Stimulated activated CD4-positive, alpha-beta T cell treated with anti-CD3 and anti-CD28 coated beads, Interleukin-2, amount 100 ng/mL, for 4 hours (primary cell): ENCODE data around the gene TEKT1.
A peak's percentile ranks its signal among the peaks of the same experiment; 100 is the strongest.
"Not testable (repeated sequence)": the region's sequence is repeated elsewhere in the genome, so short reads cannot be mapped to it uniquely, and the experiment has no call there.

Experiments
- DNase-seq: peaks from one replicate; pipeline ENCODE4 v3.0.0-alpha.2; 2020; ENCODE audit warnings: low read depth

Gene TEKT1

GRCh38 chr17:6831661-6832263 is at the start of gene TEKT1:
Gene TEKT1 (minus strand): TSS chr17:6831729. CDS start chr17:6830376, 1,353 bp downstream.
- peak; percentile 49 for DNase-seq

GRCh38 chr17:6879221-6879975 is 47.9 kb upstream of the TEKT1 start:
- not testable (repeated sequence) for DNase-seq

- not testable (repeated sequence) for DNase-seq
Measured at GRCh38 chr17:6875276-6875675, 43.7 kb upstream of the TEKT1 start.

- DNase-seq, result no peak
Measured at GRCh38 chr17:6872936-6873335, 41.4 kb upstream of the TEKT1 start.

- DNase-seq, result no peak
Measured at GRCh38 chr17:6870841-6871240, 39.3 kb upstream of the TEKT1 start.

GRCh38 chr17:6868582-6868981 is 37.1 kb upstream of the TEKT1 start:
- no peak for DNase-seq

- no peak for DNase-seq
Measured at GRCh38 chr17:6867849-6868248, 36.3 kb upstream of the TEKT1 start.

GRCh38 chr17:6862825-6863224 is 31.3 kb upstream of the TEKT1 start:
- no peak for DNase-seq

- DNase-seq, result no peak
Measured at GRCh38 chr17:6862122-6862521, 30.6 kb upstream of the TEKT1 start.

GRCh38 chr17:6857904-6858303 is 26.4 kb upstream of the TEKT1 start:
- no peak for DNase-seq

- DNase-seq, result no peak
Measured at GRCh38 chr17:6857336-6857735, 25.8 kb upstream of the TEKT1 start.

GRCh38 chr17:6856051-6856450 is 24.5 kb upstream of the TEKT1 start:
- DNase-seq, result no peak

- peak; percentile 37 for DNase-seq
Measured at GRCh38 chr17:6853764-6854442, 22.4 kb upstream of the TEKT1 start.

- not testable (repeated sequence) for DNase-seq
Measured at GRCh38 chr17:6848545-6849179, 17.1 kb upstream of the TEKT1 start.

- DNase-seq, result not testable (repeated sequence)
Measured at GRCh38 chr17:6846138-6846537, 14.6 kb upstream of the TEKT1 start.

GRCh38 chr17:6844406-6844805 is 12.9 kb upstream of the TEKT1 start:
- not testable (repeated sequence) for DNase-seq

GRCh38 chr17:6843241-6843880 is 11.8 kb upstream of the TEKT1 start:
- no peak for DNase-seq

GRCh38 chr17:6841769-6842168 is 10.2 kb upstream of the TEKT1 start:
- not testable (repeated sequence) for DNase-seq

GRCh38 chr17:6830383-6830986 is 1.0 kb downstream of the TEKT1 start:
- DNase-seq, result no peak

- DNase-seq, result no peak
Measured at GRCh38 chr17:6823011-6823442, 8.5 kb downstream of the TEKT1 start.

- DNase-seq, result no peak
Measured at GRCh38 chr17:6818938-6819337, 12.6 kb downstream of the TEKT1 start.

GRCh38 chr17:6816368-6816767 is 15.2 kb downstream of the TEKT1 start:
- DNase-seq, result not testable (repeated sequence)
